HG03565 (cell line): Measurements from ENCODE around the gene EVX1.

Experiments
- ATAC-seq: cut with Tn5 transposase; IDR thresholded peaks from one replicate; pipeline ENCODE4 v1.9.1; 2021; ENCODE audit warnings: mild to moderate bottlenecking, moderate library complexity; ENCODE audit not compliant: unreplicated experiment

Gene EVX1

GRCh38 chr7:27248427-27248806 lies 5.8 kb downstream of the EVX1 start:
- ATAC-seq: no peak

- no peak for ATAC-seq
These were observed 6.5 kb downstream of the EVX1 start for GRCh38 chr7:27248911-27249723.

- no peak for ATAC-seq
These were observed 7.3 kb downstream of the EVX1 start for GRCh38 chr7:27249724-27250556.

GRCh38 chr7:27250557-27251070 lies 8.0 kb downstream of the EVX1 start:
- ATAC-seq: no peak

GRCh38 chr7:27251136-27251651 lies 8.6 kb downstream of the EVX1 start:
- no peak for ATAC-seq

- no peak for ATAC-seq
These were observed 9.3 kb downstream of the EVX1 start for GRCh38 chr7:27251652-27252590.

GRCh38 chr7:27254625-27255024 lies 12.0 kb downstream of the EVX1 start:
- ATAC-seq: no peak

- no peak for ATAC-seq
These were observed 17.6 kb downstream of the EVX1 start for GRCh38 chr7:27260211-27260610.

GRCh38 chr7:27262121-27262520 lies 19.5 kb downstream of the EVX1 start:
- no peak for ATAC-seq

- ATAC-seq: no peak
These were observed 21.2 kb downstream of the EVX1 start for GRCh38 chr7:27263781-27264180.

- no peak for ATAC-seq
These were observed 26.9 kb downstream of the EVX1 start for GRCh38 chr7:27269455-27269854.

GRCh38 chr7:27271384-27271783 lies 28.8 kb downstream of the EVX1 start:
- ATAC-seq: no peak

- no peak for ATAC-seq
These were observed 35.0 kb downstream of the EVX1 start for GRCh38 chr7:27277628-27278027.

GRCh38 chr7:27283558-27283957 lies 41.0 kb downstream of the EVX1 start:
- ATAC-seq: no peak

- ATAC-seq: no peak
These were observed 52.6 kb downstream of the EVX1 start for GRCh38 chr7:27295236-27295635.

GRCh38 chr7:27297356-27297755 lies 54.8 kb downstream of the EVX1 start:
- ATAC-seq: no peak
